Measurements from ENCODE around the gene NDUFV1. TPM values are rescaled to one million over a fixed set of nuclear protein-coding genes. Genes with fewer than 3 reads are reported as not detected.

NDUFV1 gene
- total RNA-seq (2014; rRNA removed; shearing (Covaris generic)): 118 and 153 TPM in 2 replicates

DNA sequence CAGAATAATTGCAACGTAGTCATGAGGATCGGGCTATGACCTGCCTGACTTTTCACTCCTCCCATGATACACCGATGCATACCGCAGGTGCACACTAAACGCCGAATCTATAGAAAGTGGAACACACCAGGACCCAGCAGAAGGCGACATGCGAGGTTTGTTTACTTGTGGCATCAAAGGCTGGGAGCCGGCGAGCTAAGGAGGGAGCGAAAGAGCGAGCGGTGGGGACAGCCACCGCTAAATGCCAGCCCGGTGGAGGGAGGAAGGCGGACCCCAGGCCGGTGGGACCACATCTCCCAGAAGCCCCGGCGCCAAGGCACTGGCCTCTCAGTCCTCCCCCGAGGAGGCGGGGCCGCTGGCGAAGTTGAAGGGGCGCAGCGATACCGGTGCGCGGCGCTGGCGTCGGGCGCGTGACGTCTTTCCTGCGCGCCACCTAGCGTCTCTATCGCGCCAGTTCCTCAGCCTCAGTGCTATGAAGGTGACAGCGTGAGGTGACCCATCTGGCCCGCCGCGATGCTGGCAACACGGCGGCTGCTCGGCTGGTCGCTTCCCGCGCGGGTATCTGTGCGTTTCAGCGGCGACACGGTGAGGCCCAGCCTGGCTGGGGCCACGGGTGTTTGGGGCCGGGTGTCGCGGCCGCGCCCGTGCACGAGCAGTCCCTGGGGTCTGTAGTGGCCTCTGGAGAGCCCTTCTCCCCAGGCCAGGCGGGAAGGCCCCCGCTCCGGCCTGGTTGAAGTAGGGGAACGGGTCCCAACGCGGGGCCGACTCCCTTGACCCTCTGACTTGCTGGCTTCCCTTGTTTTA is at the start of gene NDUFV1:
NDUFV1 (plus strand) TSS at position 445 of the 804 bp plus-strand sequence; CDS start at position 514, 69 bp downstream.
- peak; percentile 94 for DNase-seq (ENCODE audit: low read depth)

GRCh38 chr11:67558084-67558772 is 48.5 kb upstream of the NDUFV1 start:
- DNase-seq (ENCODE audit: low read depth): no peak

DNA sequence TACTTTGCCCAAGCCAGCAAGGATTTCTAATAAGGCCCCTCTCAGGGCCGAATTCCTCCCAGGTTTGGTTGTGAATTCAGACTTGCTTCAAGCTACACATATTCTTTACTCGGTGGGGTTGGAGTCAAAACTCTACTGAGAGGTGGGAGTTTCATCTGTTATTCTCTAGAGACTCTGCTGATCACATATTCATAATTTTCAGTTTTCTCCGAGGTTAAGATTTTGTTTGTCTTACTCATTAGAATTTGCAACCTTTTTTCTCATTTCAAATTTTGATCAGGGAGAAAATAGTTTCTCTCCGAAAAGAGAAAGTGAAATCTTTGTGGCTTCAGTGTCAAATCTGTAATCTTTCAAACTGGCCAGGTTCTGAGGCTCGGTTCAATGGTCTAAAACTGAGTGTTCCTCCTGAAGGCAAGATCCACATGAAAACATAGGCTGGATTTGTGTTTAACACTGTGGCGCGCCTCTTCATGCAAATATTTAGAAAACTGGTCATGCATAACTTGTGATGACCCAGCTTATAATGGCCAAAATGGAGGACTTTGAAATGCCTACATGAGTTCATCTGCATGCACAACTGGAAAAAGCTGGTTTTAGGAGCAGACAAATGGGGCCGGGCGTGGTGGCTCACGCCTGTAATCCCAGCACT is 44.6 kb upstream of the NDUFV1 start:
- no peak for DNase-seq (ENCODE audit: low read depth)

DNA sequence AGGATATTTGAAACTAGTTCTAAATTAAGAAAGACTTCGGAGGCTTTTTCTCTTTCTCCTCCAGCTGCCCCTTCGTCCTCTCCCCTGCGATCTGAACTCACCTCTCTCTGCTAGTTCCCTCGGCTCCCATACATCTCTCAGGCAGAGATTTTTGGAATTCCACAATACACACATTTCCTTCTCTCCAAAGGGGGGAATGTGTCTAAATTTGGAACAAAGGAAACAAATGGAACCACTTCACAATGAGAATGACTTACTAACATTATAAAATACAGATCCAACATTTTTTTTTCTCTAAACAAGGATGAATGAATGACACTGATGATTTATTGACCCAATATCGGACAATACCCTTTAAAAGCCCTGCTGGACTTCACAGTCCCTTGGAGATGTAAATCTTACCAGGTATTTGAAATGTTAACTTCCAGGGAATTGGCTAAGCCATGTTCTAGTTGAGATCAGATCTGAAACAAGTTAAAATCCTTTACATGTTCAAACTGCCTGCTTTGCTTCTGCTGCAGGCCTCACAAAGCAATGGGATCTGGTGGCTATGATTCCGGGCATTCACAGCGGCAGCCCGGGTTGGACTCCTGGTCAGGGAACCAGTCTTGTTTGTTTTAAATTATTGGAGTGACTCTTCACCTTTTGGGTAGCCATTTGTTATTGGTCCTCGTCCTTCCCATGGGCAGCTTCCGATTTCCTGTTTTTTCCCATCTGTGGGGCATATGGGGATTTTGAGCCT is 43.6 kb upstream of the NDUFV1 start:
- DNase-seq (ENCODE audit: low read depth): no peak

DNA sequence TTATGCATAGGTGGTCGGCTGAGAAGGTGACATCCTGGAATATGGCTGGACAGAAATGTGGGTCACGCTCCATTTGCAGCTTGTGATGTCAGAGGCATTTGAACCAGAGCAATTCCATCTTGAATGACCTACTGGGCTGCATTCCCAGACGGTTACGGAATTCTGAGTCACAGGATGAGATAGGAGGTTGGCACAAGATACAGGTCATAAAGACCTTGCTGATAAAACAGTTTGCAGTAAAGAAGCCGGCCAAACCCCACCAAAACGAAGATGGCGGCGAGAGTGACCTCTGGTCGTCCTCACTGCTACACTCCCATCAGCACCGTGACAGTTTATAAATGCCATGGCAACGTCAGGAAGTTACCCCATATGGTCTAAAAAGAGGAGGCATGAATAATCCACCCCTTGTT is 43.0 kb upstream of the NDUFV1 start:
- peak; percentile 95 for DNase-seq (ENCODE audit: low read depth)

- DNase-seq (ENCODE audit: low read depth): peak; percentile 51
Observed at GRCh38 chr11:67564230-67564629, 42.5 kb upstream of the NDUFV1 start.

DNA sequence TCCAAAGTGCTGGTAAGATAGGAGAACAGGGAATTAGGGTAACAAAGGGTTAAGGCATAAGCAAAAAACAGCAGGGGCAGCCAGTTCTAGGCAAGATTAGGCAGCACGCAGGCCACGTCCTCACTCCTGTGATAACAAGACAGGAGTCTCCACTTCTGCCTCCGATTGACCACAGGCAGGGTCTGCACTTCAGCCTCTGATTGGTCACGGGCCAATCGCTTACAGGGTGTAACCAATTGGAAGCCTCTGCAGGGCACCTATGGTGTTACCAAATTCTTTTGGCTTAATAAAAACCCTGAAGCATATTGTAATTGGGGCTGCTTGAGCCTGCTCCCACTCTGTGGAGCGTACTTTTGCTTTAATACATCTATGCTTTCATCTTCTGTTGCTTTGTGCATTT is 35.3 kb upstream of the NDUFV1 start:
- DNase-seq (ENCODE audit: low read depth): no peak

DNA sequence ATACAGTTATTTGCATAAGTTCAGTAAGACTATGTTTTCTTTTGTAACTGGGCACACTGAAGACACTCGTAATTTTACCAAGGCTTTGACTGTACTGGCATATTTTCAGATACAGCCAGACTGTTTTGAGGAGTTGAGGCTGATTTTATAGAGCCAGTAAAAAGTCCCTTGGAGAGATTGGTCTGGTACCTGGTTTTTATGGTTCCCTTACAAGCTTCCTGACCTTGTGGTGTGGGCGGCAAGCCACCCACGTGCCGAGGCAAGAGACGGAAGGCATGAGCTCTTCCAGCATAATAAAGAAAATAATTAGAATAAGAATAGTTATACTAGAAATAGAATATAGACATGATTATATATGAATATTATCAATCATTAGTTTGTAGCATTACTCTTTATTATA is 34.4 kb upstream of the NDUFV1 start:
- no peak for DNase-seq (ENCODE audit: low read depth)

DNA sequence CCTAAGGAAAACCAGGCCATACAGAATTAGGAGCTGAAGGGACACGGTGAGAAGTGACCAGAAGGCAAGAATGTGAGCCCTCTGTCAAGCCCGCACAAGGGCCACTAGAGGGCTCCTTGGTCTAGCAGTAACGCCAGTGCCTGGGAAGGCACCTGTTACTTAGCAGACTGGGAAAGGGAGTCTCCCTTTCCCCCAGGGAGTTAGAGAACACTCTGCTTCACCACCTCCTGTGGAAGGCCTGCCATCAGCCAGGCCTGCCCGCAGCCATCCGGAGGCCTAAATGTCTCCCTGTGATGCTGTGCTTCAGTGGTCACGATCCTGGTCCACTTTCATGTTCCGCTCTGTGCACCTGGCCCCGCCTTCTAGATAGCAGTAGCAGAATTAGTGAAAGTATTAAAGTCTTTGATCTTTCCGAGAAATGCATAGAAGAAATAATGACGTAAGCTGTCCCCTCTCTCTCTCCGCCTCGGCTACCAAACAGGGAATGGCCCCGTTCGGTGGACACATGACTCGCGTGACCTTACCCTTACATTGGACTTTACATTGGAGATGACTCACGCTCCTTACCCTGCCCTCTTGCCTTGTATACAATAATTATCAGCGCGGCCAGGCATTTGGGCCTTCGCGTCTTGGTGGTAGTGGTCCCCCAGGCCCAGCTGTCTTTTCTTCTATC is 33.9 kb upstream of the NDUFV1 start:
- DNase-seq (ENCODE audit: low read depth): peak; percentile 62

DNA sequence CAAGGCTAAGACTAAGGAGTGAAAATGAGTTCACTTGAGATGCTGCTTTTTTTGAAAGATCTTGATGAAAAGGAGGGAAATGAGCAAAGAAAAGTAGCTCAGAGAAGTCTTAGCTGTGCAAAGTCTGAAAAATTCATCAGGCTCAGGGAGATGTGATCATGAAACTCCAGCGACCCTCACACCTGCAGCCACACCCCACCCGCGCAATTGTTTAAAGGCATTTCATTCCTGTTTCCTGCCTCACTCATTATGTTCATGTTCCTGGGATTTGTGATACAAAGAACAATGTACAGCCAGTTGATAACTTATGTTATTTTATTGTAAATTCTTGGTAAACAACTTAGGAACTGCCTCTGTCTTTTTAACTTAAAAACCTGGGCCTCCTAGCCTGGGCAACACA is 31.8 kb upstream of the NDUFV1 start:
- DNase-seq (ENCODE audit: low read depth): no peak

GRCh38 chr11:67576735-67577475 is 29.8 kb upstream of the NDUFV1 start:
- no peak for DNase-seq (ENCODE audit: low read depth)

- DNase-seq (ENCODE audit: low read depth): no peak
Observed at GRCh38 chr11:67577951-67578350, 28.8 kb upstream of the NDUFV1 start.

- DNase-seq (ENCODE audit: low read depth): no peak
Observed at GRCh38 chr11:67581469-67581868, 25.3 kb upstream of the NDUFV1 start.

GRCh38 chr11:67582011-67582410 is 24.7 kb upstream of the NDUFV1 start:
- DNase-seq (ENCODE audit: low read depth): no peak

DNA sequence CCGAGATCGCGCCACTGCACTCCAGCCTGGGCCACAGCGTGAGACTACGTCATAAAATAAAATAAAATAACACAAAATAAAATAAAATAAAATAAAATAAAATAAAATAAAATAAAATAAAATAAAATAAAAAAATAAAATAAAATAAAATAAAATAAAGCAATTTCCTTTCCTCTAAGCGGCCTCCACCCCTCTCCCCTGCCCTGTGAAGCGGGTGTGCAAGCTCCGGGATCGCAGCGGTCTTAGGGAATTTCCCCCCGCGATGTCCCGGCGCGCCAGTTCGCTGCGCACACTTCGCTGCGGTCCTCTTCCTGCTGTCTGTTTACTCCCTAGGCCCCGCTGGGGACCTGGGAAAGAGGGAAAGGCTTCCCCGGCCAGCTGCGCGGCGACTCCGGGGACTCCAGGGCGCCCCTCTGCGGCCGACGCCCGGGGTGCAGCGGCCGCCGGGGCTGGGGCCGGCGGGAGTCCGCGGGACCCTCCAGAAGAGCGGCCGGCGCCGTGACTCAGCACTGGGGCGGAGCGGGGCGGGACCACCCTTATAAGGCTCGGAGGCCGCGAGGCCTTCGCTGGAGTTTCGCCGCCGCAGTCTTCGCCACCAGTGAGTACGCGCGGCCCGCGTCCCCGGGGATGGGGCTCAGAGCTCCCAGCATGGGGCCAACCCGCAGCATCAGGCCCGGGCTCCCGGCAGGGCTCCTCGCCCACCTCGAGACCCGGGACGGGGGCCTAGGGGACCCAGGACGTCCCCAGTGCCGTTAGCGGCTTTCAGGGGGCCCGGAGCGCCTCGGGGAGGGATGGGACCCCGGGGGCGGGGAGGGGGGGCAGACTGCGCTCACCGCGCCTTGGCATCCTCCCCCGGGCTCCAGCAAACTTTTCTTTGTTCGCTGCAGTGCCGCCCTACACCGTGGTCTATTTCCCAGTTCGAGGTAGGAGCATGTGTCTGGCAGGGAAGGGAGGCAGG is 23.2 kb upstream of the NDUFV1 start, which contains the start of gene GSTP1:
GSTP1 (plus strand) TSS at position 566 of the 958 bp plus-strand sequence; CDS start at position 598, 32 bp downstream.
- peak; percentile 81 for DNase-seq (ENCODE audit: low read depth)

DNA sequence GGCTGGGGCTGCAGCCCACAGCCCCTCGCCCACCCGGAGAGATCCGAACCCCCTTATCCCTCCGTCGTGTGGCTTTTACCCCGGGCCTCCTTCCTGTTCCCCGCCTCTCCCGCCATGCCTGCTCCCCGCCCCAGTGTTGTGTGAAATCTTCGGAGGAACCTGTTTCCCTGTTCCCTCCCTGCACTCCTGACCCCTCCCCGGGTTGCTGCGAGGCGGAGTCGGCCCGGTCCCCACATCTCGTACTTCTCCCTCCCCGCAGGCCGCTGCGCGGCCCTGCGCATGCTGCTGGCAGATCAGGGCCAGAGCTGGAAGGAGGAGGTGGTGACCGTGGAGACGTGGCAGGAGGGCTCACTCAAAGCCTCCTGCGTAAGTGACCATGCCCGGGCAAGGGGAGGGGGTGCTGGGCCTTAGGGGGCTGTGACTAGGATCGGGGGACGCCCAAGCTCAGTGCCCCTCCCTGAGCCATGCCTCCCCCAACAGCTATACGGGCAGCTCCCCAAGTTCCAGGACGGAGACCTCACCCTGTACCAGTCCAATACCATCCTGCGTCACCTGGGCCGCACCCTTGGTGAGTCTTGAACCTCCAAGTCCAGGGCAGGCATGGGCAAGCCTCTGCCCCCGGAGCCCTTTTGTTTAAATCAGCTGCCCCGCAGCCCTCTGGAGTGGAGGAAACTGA is 22.4 kb upstream of the NDUFV1 start:
- DNase-seq (ENCODE audit: low read depth): no peak

- no peak for DNase-seq (ENCODE audit: low read depth)
Observed at GRCh38 chr11:67584881-67585873, 21.6 kb upstream of the NDUFV1 start.
